ENCODE data around the gene IL36B.

GRCh38 chr2:113073325-113073834 is 20.7 kb upstream of the IL36B start:
- TF ChIP-seq CTCF (IDR thresholded peaks at IDR 0.05): no peak
- TF ChIP-seq POLR2A (IDR thresholded peaks at IDR 0.05): no peak

Data from body of pancreas (tissue), 4 donors.